H1 (cell line): ENCODE data around the gene HOXB7. TPM values are rescaled to one million over a fixed set of nuclear protein-coding genes. Genes with fewer than 3 reads are reported as not detected.

Experiments
- CTCF ChIA-PET: fragments of 300-600 bp; sonication (Branson Sonifier 250); formaldehyde crosslinking; loops from one replicate; lab custom pipeline; 2021; ENCODE audit not compliant: partially characterized antibody; lab: Charles Lee
- POLR2A ChIA-PET: fragments of 300-600 bp; sonication (Branson Sonifier 250); formaldehyde crosslinking; loops from one replicate; lab custom pipeline; 2021; ENCODE audit warnings: inconsistent platforms; ENCODE audit not compliant: partially characterized antibody; lab: Charles Lee
- DNase-seq, 2 experiments: peaks; one replicate each; pipeline versions ENCODE4 v3.0.0 to v3.0.0-alpha.2; 2010 to 2022; ENCODE audit warnings: low spot score in 2 of 2, low read depth in 1 of 2, mixed read lengths in 1 of 2
- FAIRE-seq: peaks from 2 replicates; lab custom pipeline; 2011; peaks lifted over from hg19 to GRCh38; lab: Jason Lieb, UNC
- H2AFZ ChIP-seq: 2 replicates; pipeline ENCODE4 v1.8.1; 2012; ENCODE audit warnings: low read length, inconsistent platforms
- H2AK5ac ChIP-seq: 2 replicates; pipeline ENCODE4 v1.6.1; 2013; ENCODE audit warnings: low read depth, low read length
- H2BK120ac ChIP-seq: replicated peaks from 2 replicates; pipeline ENCODE3; 2013; ENCODE audit warnings: low read depth, low read length, inconsistent platforms
- H2BK12ac ChIP-seq: 2 replicates; pipeline ENCODE4 v1.6.1; 2013; ENCODE audit warnings: low read depth, low read length
- H2BK15ac ChIP-seq: 2 replicates; pipeline ENCODE4 v1.6.1; 2013; ENCODE audit warnings: low read length
- H2BK20ac ChIP-seq: 2 replicates; pipeline ENCODE4 v1.6.1; 2013; ENCODE audit warnings: low read length
- H2BK5ac ChIP-seq: 2 replicates; pipeline ENCODE4 v1.6.1; 2013; ENCODE audit warnings: low read depth, low read length
- H3K14ac ChIP-seq: 2 replicates; pipeline ENCODE4 v1.6.1; 2013; ENCODE audit warnings: inconsistent platforms; ENCODE audit not compliant: insufficient read length
- H3K18ac ChIP-seq: 2 replicates; pipeline ENCODE4 v1.6.1; 2013; ENCODE audit warnings: low read length; ENCODE audit errors: extremely low read depth
- H3K23ac ChIP-seq: 2 replicates; pipeline ENCODE4 v1.6.1; 2013; ENCODE audit warnings: inconsistent platforms; ENCODE audit not compliant: insufficient read length
- H3K23me2 ChIP-seq: 2 replicates; pipeline ENCODE4 v1.6.1; 2013; ENCODE audit warnings: low read depth, low read length
- H3K27ac ChIP-seq: 2 replicates; pipeline ENCODE4 v1.6.1; 2011; ENCODE audit warnings: low read depth, low read length, inconsistent platforms
- H3K27me3 ChIP-seq, 4 experiments: replicated peaks in 1 of 4; 1 replicate in 1 of 4; 2 replicates in 3 of 4; pipeline versions ENCODE4 v1.6.1 to v1.8.1; 2011 to 2013; ENCODE audit warnings: low read length in 3 of 4, mild to moderate bottlenecking in 3 of 4, inconsistent platforms in 2 of 4, mixed read lengths in 2 of 4, moderate library complexity in 1 of 4; ENCODE audit not compliant: control insufficient read depth in 3 of 4, insufficient read depth in 3 of 4; ENCODE audit errors: extremely low read depth in 1 of 4
- H3K36me3 ChIP-seq, 4 experiments: 2 replicates each; pipeline versions ENCODE4 v1.6.1 to v1.8.1; 2011 to 2013; ENCODE audit warnings: mild to moderate bottlenecking in 4 of 4, low read length in 3 of 4, moderate library complexity in 2 of 4, control low read depth in 1 of 4, inconsistent platforms in 1 of 4; ENCODE audit not compliant: insufficient read depth in 4 of 4, control insufficient read depth in 2 of 4
- H3K4ac ChIP-seq: replicated peaks from 2 replicates; pipeline ENCODE3; 2013; ENCODE audit warnings: low read length, low read depth, mixed read lengths, inconsistent platforms; ENCODE audit not compliant: insufficient read length
- H3K4me1 ChIP-seq, 4 experiments: replicated peaks in 1 of 4; 1 replicate in 1 of 4; 2 replicates in 3 of 4; pipeline versions ENCODE4 v1.6.1 to v1.8.1; 2011 to 2013; ENCODE audit warnings: low read length in 3 of 4, inconsistent platforms in 2 of 4, mixed read lengths in 1 of 4; ENCODE audit not compliant: insufficient read depth in 4 of 4, control insufficient read depth in 3 of 4
- H3K4me2 ChIP-seq, 2 experiments: 2 replicates each; pipeline versions ENCODE4 v1.6.1 to v1.8.1; 2011 to 2013; ENCODE audit warnings: low read depth in 2 of 2, low read length in 2 of 2, control low read depth in 1 of 2, inconsistent platforms in 1 of 2, mild to moderate bottlenecking in 1 of 2; ENCODE audit not compliant: insufficient read depth in 1 of 2
- H3K4me3 ChIP-seq, 4 experiments: fragments of 200-600, 300-600 bp in 1 of 4; sonication (generic), shearing (Covaris generic), sonication (Bioruptor Twin) in 1 of 4; 2 replicates each; pipeline versions ENCODE4 v1.5.1 to v1.8.1; 2011 to 2016; ENCODE audit warnings: low read length in 4 of 4, low read depth in 3 of 4, control low read depth in 2 of 4, inconsistent platforms in 2 of 4, mild to moderate bottlenecking in 2 of 4, mixed read lengths in 1 of 4, moderate library complexity in 1 of 4; ENCODE audit not compliant: insufficient read depth in 2 of 4; ENCODE audit errors: extremely low read depth in 1 of 4
- H3K56ac ChIP-seq: replicated peaks from 2 replicates; pipeline ENCODE3; 2013; ENCODE audit warnings: low read depth, mild to moderate bottlenecking, mixed read lengths, low read length, inconsistent platforms; ENCODE audit not compliant: insufficient read length
- H3K79me1 ChIP-seq: 2 replicates; pipeline ENCODE4 v1.6.1; 2013; ENCODE audit warnings: low read depth, low read length, control low read depth
- H3K79me2 ChIP-seq, 2 experiments: 2 replicates each; pipeline versions ENCODE4 v1.6.1 to v1.8.1; 2012 to 2013; ENCODE audit warnings: low read length in 2 of 2, mild to moderate bottlenecking in 2 of 2, inconsistent platforms in 1 of 2; ENCODE audit not compliant: insufficient read depth in 2 of 2, control insufficient read depth in 1 of 2
- H3K9ac ChIP-seq, 4 experiments: replicated peaks in 1 of 4; 1 replicate in 1 of 4; 2 replicates in 3 of 4; pipeline versions ENCODE4 v1.6.1 to v1.8.1; 2011 to 2013; ENCODE audit warnings: low read depth in 3 of 4, low read length in 3 of 4, control low read depth in 2 of 4, mild to moderate bottlenecking in 2 of 4, moderate library complexity in 2 of 4, inconsistent platforms in 1 of 4; ENCODE audit errors: extremely low read depth in 1 of 4
- H3K9me3 ChIP-seq, 2 experiments: 2 replicates each; pipeline versions ENCODE4 v1.6.1 to v1.8.1; 2012 to 2013; ENCODE audit warnings: mild to moderate bottlenecking in 2 of 2, moderate library complexity in 2 of 2, control low read depth in 1 of 2, inconsistent platforms in 1 of 2, low read depth in 1 of 2, low read length in 1 of 2, mixed read lengths in 1 of 2; ENCODE audit not compliant: insufficient read depth in 2 of 2
- H4K20me1 ChIP-seq, 2 experiments: replicated peaks in 1 of 2; 2 replicates each; pipeline versions ENCODE3 to v1.8.1; 2011 to 2013; ENCODE audit warnings: inconsistent platforms in 2 of 2, low read length in 2 of 2, mild to moderate bottlenecking in 1 of 2; ENCODE audit not compliant: insufficient read depth in 2 of 2, control insufficient read depth in 1 of 2
- H4K5ac ChIP-seq: 2 replicates; pipeline ENCODE4 v1.6.1; 2013; ENCODE audit warnings: low read length, low read depth, mixed read lengths, inconsistent platforms; ENCODE audit not compliant: insufficient read length
- H4K8ac ChIP-seq: 2 replicates; pipeline ENCODE4 v1.8.0; 2013; ENCODE audit warnings: mild to moderate bottlenecking, moderate library complexity, low read length, inconsistent platforms; ENCODE audit not compliant: insufficient read depth; ENCODE audit errors: extremely low read depth
- H4K91ac ChIP-seq: replicated peaks from 2 replicates; pipeline ENCODE3; 2013; ENCODE audit warnings: low read length, mixed read lengths, inconsistent platforms; ENCODE audit not compliant: insufficient read length
- GTF2F1 ChIP-seq: IDR thresholded peaks from 2 replicates; pipeline ENCODE4 v1.6.1; 2012; ENCODE audit warnings: low read depth, low read length, improper control_type of control experiment, borderline replicate concordance
- JUN ChIP-seq: IDR thresholded peaks from 2 replicates; pipeline ENCODE4 v1.6.1; 2011; ENCODE audit warnings: low read depth, mild to moderate bottlenecking, improper control_type of control experiment, low read length
- KDM5A ChIP-seq: fragments of 200-600 bp; IDR thresholded peaks from 2 replicates; pipeline ENCODE4 v1.7.1; 2012; ENCODE audit warnings: mild to moderate bottlenecking, low read length, inconsistent platforms, mixed read lengths
- PHF8 ChIP-seq: fragments of 200-600 bp; sonication (generic); conservative IDR thresholded peaks from 2 replicates; pipeline ENCODE4 v1.7.1; 2012; ENCODE audit warnings: low read depth, mild to moderate bottlenecking, inconsistent platforms, low read length, moderate library complexity
- RAD21 ChIP-seq, 2 experiments: IDR thresholded peaks in 1 of 2; conservative IDR thresholded peaks in 1 of 2; 2 replicates each; pipeline ENCODE4 v1.6.1; 2011; ENCODE audit warnings: low read depth in 2 of 2, low read length in 2 of 2, improper control_type of control experiment in 1 of 2, inconsistent platforms in 1 of 2, mild to moderate bottlenecking in 1 of 2, moderate library complexity in 1 of 2
- RNF2 ChIP-seq: fragments of 200-900, 300-1000 bp; sonication (generic); IDR thresholded peaks from 2 replicates; pipeline ENCODE4 v1.7.1; 2016; ENCODE audit warnings: borderline replicate concordance, low read depth, mild to moderate bottlenecking, antibody characterized with exemption, low read length; ENCODE audit not compliant: poor library complexity, severe bottlenecking; ENCODE audit errors: missing control alignments
- WGBS, 2 experiments: shearing (Covaris generic) in 1 of 2; methylation state at CpG; one replicate each; pipeline versions ENCODE4 v1.1.6 to v1.1.7; 2013 to 2015; ENCODE audit warnings: low lambda C conversion rate in 2 of 2, mixed read lengths in 2 of 2, inconsistent platforms in 1 of 2, low coverage in 1 of 2, missing lambda C conversion rate in 1 of 2; ENCODE audit not compliant: insufficient replicate concordance in 2 of 2, insufficient coverage in 1 of 2, insufficient read length in 1 of 2; ENCODE audit errors: extremely low coverage in 1 of 2, missing lambda C conversion rate in 1 of 2; 5-methylcytosine and 5-hydroxymethylcytosine counted together
- polyA plus RNA-seq, 7 experiments: library from polyadenylated mRNA; depleted of rRNA in 3 of 7; stranded (reverse) in 5 of 7; unstranded in 2 of 7; fragments of >200 nt in 5 of 7; fragments of 200-250 nt in 2 of 7; gene quantifications; 1 replicate in 5 of 7; 2 replicates in 1 of 7; 4 replicates in 1 of 7; pipeline versions ENCODE4 v1.2.1 to v1.2.3, GENCODE V29; 2011 to 2013; ENCODE audit warnings: missing spikeins in 2 of 7, mixed read lengths in 2 of 7
- total RNA-seq: library from RNA; stranded (reverse); fragmentation: NEBNext Ultra II Directional; extraction: Animal tissue kit (Norgen Biotek cat#: 25700); gene quantifications from 2 replicates; pipeline ENCODE4 v1.2.1, GENCODE V29; 2021
- TF ChIP-seq, protein P1 (sequence below): IDR thresholded peaks from 2 replicates; pipeline ENCODE4 v1.6.1; 2012; ENCODE audit warnings: inconsistent platforms

HOXB7 gene
- total and polyA plus RNA-seq, 2 of the 8 experiments (the other 6 are each of a cell fraction or from before 2014, with no cell fraction given), result not detected

DNA sequence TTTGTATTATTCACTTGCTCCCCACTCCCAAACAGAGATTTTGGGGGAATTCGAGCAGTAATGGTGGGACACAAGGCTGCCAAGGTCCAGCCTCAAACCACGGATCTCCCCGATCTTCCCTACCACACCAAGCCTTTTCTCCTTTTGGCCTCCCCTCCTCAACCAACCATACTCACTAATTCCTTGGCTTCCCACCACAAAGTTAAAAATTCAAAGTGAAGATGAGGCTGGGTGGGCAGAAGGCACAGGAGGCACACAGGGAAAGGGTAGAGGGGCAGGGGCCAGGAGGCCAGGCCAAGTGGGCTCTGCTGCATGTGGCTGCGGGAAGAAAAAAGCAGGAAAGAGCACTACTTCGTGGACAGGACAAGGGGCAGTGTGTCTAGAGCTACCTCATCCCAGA lies 47.9 kb downstream of the HOXB7 start:
- Histone ChIP-seq H3K4me2 (no peak overlapping the region), H3K79me2 (no peaks in the 10 kb centered on the region), H4K20me1 (peaks cover 2 to 38% of the 10 kb centered on the region in 2 experiments)

More for the DNA sequence above, 47.9 kb downstream of the HOXB7 start:
- WGBS, 2 experiments, result 34% methylated on average over 5 of the region's 5 CpGs; no CpG with 5 or more reads in 1 of the 2 experiments
- H3K79me1 ChIP-seq, result no peaks in the 10 kb centered on the region
- H4K91ac ChIP-seq, result peak overlapping the region; percentile 16
- H3K14ac ChIP-seq, result no peak overlapping the region
- peaks cover 0 to 8% (median 4%) of the 10 kb centered on the region in 4 experiments; a peak in 5 of 7 replicates for H3K4me1 ChIP-seq
- ChIA-PET POLR2A (interaction anchor here (1.8 kb wide), 1 partner anchor 51 kb away, joined by 4 read pairs; no protein-coding TSS in a partner anchor), CTCF (interaction anchor here (0.6 to 3.4 kb wide), 16 partner anchors 9 to 395 kb away, joined by 3 to 14 read pairs (median 3); partner anchors contain the start of genes HOXB5 and HOXB8)
- no peak for DNase-seq
- no peak overlapping the region for H3K27ac ChIP-seq
- H3K4me3 ChIP-seq, result no peak overlapping the region
- 0 out of 2 replicates have a peak overlapping the region, but pooled peaks have one; percentile 2 for H2AK5ac ChIP-seq
- H3K23me2 ChIP-seq, result peaks cover 4% of the 10 kb centered on the region; the same call in 1 of the 2 replicates
- peaks cover 99 to 100% (median 100%) of the 10 kb centered on the region in 4 experiments for H3K27me3 ChIP-seq
- H3K9me3 ChIP-seq, result no peaks in the 10 kb centered on the region
- H2BK15ac ChIP-seq, result 0 out of 2 replicates have a peak overlapping the region, but pooled peaks have one; percentile 63
- no peak overlapping the region for H3K23ac ChIP-seq
- H2BK20ac ChIP-seq, result no peak overlapping the region
- 0 out of 2 replicates have a peak overlapping the region, but pooled peaks have one; percentile 68 for H2BK12ac ChIP-seq
- H3K36me3 ChIP-seq, result peaks cover 0 to 5% (median 0%) of the 10 kb centered on the region in 4 experiments; a peak in 1 of 8 replicates
- no peak overlapping the region for H4K5ac ChIP-seq
- TF ChIP-seq, protein P1, sequence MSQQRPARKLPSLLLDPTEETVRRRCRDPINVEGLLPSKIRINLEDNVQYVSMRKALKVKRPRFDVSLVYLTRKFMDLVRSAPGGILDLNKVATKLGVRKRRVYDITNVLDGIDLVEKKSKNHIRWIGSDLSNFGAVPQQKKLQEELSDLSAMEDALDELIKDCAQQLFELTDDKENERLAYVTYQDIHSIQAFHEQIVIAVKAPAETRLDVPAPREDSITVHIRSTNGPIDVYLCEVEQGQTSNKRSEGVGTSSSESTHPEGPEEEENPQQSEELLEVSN, result no peak
- TF ChIP-seq JUN (no peak), RNF2 (peak; percentile 46), KDM5A (no peak), PHF8 (no peak), RAD21 (IDR thresholded peaks at IDR 0.05 in 1 of 2, conservative IDR thresholded peaks at IDR 0.05 in 1 of 2; ENCODE audit: low read depth in 2 of 2, low read length in 2 of 2) (no peak), GTF2F1 (no peak)
- TF ChIP-seq, all 59 proteins: peak for 1
- no peak for FAIRE-seq
- no peak overlapping the region for H4K8ac ChIP-seq
- H2BK5ac ChIP-seq, result no peak overlapping the region
- no peak overlapping the region for H2BK120ac ChIP-seq
- H3K9ac ChIP-seq, result no peak overlapping the region
- H3K18ac ChIP-seq, result no peak overlapping the region
- no peak overlapping the region for H3K4ac ChIP-seq
- H2AFZ ChIP-seq, result no peak overlapping the region
- H3K56ac ChIP-seq, result no peak overlapping the region
